ENCODE results near the gene RMDN3. TPM values are rescaled to one million over a fixed set of nuclear protein-coding genes. Genes with fewer than 3 reads are reported as not detected.

The RMDN3 gene
- total and polyA plus RNA-seq, 9 of the 15 experiments (the other 6 are each of a cell fraction or from before 2014, with no cell fraction given) = 8.1 to 38.2 (median 25.9) TPM

- TF ChIP-seq UBTF (IDR thresholded peaks at IDR 0.05; ENCODE audit: borderline replicate concordance in 1 of 2, low read depth in 2 of 2, low read length in 2 of 2) = no peak; a peak in 1 of 4 replicates
- TF ChIP-seq E4F1 (CRISPR knock-in tag; IDR thresholded peaks at IDR 0.05; ENCODE audit: borderline replicate concordance) = no peak
- no peak for TF ChIP-seq ZFP1 (CRISPR knock-in tag; IDR thresholded peaks at IDR 0.05)
- no peak for TF ChIP-seq KLF13 (tag; IDR thresholded peaks at IDR 0.05; ENCODE audit: borderline replicate concordance, low read depth)
- no peak for TF ChIP-seq ARHGAP35 (IDR thresholded peaks at IDR 0.05; ENCODE audit: partially characterized antibody)
- TF ChIP-seq THRAP3 (IDR thresholded peaks at IDR 0.05; ENCODE audit: borderline replicate concordance) = no peak
- no peak for TF ChIP-seq ARID2 (IDR thresholded peaks at IDR 0.05)
- TF ChIP-seq JUN (IDR thresholded peaks at IDR 0.05; ENCODE audit: borderline replicate concordance, low read depth, low read length) = no peak
- TF ChIP-seq JUN (CRISPR knock-in tag; IDR thresholded peaks at IDR 0.05; ENCODE audit: borderline replicate concordance) = no peak
- TF ChIP-seq ZNF449 (CRISPR knock-in tag; IDR thresholded peaks at IDR 0.05) = no peak
- no peak for TF ChIP-seq MAFG (tag; conservative IDR thresholded peaks at IDR 0.05)
- TF ChIP-seq ZNF444 (CRISPR knock-in tag; IDR thresholded peaks at IDR 0.05) = no peak
- TF ChIP-seq BMI1 (IDR thresholded peaks at IDR 0.05; ENCODE audit: low read length) = no peak
- no peak for TF ChIP-seq PURB (CRISPR knock-in tag; IDR thresholded peaks at IDR 0.05; ENCODE audit: low read depth)
- no peak for TF ChIP-seq TCF7L2 (IDR thresholded peaks at IDR 0.05; ENCODE audit: low read depth, low read length)
Measured at GRCh38 chr15:40694688-40695468, 60.2 kb downstream of the RMDN3 start, which contains the start of gene RAD51 (continued).

Measured in K562 (cell line).